Ramos (cell line): ENCODE measurements around the gene TEKT2.

Experiments used
- in situ Hi-C: fragments of 300-500 bp; cut with MboI; formaldehyde crosslinking; loops from one replicate; pipeline ENCODE4 v1.14.3; 2022; ENCODE audit warnings: low sequenced_read_pairs; ENCODE audit not compliant: unreplicated experiment

Gene TEKT2

GRCh38 chr1:36126005-36126716 lies 42.3 kb downstream of the TEKT2 start:
- in situ Hi-C loops, result no loop called here

GRCh38 chr1:36126797-36127500 lies 43.1 kb downstream of the TEKT2 start:
- in situ Hi-C loops, result no loop called here

- in situ Hi-C loops, result no loop called here
These were observed 44.4 kb downstream of the TEKT2 start for GRCh38 chr1:36128126-36128904.

DNA sequence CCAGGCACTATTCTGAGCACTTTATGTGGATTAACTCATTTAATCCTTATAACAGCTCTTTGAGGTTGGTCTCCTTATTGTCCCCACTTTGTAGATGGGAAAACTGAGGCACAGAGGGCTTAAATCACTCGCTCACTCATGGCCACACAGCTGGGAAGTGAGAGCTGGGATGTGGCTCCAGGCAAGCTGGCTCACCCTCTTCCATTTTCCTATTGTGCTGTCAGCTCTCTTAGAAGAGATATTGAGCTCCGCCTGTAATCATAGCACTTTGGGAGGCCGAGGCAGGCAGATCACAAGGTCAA lies 45.0 kb downstream of the TEKT2 start:
- in situ Hi-C loops, result no loop called here

- in situ Hi-C loops, result no loop called here
These were observed 48.1 kb downstream of the TEKT2 start for GRCh38 chr1:36132029-36132428.

DNA sequence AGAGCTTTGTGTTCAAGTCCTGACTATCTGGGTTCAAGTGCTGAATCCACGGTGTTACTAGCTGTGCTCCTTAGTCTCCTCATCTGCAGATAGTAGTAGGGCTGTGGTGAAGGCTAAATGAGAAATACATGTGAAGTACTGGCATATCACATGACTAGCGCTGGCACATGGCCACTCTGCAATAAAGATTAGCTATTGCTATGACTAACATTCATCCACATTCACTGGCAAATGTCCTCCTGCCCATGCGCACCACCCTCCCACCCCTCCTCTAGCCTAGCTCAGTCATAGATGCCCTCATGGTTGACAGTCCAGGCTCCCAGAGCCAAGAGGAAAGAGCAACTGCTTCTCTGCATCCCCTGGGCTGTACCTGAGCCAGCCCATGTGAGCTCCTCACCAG lies 49.6 kb downstream of the TEKT2 start:
- in situ Hi-C loops, result no loop called here

DNA sequence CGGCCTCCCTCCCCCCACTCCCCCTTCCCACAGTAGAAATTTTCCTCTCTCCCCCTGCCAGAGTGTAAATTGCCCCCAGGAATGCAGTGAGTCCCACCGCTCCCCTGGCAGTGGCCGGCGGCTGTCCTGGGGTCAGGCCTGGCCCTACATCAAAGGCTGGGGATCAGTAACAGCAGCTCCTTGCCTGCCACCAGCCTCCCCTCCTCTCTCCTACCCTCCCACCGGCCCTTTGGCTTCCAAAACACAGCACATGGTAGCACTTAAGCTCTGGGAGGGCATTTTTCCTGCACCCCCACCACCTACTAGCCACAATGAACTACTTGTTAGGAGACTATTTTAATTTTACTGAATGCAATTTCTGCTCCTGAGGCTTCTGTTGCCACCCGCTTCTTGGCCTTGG lies 50.1 kb downstream of the TEKT2 start:
- in situ Hi-C loops, result no loop called here

DNA sequence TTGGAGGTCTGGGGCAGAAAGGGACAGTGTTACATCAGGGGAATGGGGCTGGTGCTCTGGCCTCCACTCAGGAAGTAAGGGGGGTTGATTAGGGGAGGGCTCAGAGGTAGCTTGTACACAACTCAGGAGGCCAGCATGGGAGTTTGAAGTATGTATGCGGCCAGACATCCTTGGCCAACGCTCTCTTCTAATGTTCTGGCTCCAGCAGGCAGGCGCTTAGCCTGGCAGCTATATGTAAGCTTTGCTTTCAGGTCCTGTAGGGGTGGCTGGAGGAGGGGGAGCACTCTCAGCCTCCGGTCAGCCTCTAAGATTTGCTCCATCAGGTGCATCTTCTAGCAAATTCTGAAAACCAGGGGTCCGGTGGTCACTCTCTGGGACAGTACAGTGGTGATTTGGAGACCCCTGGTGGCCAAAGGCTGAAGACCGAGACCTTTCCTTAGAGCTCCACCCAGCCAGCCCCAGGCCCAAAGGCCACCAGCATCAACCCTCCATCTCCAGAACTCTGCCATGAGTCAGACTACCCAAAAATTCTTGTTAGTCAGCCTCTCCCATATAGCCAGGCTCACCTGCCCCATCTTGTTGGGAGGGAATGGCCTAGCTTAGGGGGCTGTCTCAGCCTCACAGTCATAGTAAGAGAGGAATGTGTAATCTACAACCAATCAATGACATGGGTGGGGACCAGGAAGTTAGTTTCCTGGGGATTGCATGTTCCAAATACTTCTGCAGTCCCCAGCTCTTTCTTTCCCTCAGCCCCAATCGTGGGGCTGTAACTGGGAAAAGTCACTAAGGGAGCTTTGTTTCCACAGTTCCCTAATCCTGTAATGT lies 50.8 kb downstream of the TEKT2 start:
- in situ Hi-C loops, result no loop called here

DNA sequence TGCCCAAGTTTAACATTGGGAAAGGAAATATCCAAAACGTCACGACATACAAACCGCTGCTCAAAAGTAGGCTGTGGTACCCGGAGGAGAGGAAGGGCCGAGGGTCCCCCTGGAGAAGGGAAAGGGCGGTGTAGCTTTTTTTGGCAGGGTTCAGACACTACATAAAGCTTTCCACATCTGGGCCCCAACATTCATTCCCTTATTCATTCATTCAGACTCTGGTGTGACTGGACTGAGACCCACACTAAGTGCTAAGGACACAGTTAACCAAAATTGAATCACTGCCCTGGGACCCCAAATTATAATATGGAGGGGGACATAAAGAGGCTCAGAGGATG lies 51.4 kb downstream of the TEKT2 start:
- in situ Hi-C loops, result no loop called here

DNA sequence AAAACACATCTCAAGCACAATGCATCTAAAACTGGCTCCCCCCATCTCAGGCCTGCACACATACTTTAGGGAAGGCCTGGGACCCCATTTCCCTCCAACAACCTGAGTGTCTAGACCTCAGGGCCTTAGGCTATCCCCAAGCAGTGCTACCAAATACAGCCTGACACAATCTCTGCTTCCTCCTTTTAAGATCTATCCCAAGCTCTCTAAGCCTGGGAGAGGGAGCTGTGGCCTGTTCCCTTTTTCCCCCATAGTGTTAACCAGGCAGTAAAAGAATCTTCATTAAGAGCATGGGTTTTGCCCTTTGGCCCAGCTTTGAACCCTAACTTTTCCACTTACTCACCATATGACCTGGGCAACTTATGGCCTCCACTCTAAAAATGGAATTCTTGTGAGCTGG lies 51.9 kb downstream of the TEKT2 start:
- in situ Hi-C loops, result no loop called here

DNA sequence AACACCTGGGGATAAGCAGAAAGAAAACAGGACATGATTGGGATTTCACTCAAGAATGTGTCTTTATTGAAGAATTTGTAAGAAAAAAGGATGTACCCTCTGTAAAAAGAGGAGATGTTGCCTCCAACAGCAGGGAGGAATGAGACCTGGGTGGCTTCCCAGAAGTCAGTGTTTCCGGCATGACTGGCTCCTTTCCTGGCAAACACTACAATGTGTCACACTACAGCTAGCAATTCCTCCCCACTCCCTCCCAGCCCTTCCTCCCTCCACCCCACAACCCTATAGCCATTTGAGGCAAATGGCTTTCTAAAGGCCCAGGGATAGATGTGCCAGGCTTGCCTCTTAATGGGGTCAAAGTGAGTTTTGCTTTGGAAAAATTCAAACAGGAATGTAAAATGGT lies 52.6 kb downstream of the TEKT2 start:
- in situ Hi-C loops, result no loop called here

- in situ Hi-C loops, result no loop called here
These were observed 53.3 kb downstream of the TEKT2 start for GRCh38 chr1:36137226-36137625.

GRCh38 chr1:36137776-36138175 lies 53.9 kb downstream of the TEKT2 start:
- in situ Hi-C loops, result no loop called here
